HEK293 (cell line): Measurements from ENCODE around the gene SH3BP5L.

Source experiments
- CTCF ChIA-PET: fragments of 350-600 bp; formaldehyde crosslinking; extraction: SDS; loops from one replicate; lab custom pipeline; 2021; ENCODE audit warnings: antibody characterized with exemption; lab: Yijun Ruan, JAX
- POLR2A ChIA-PET: fragments of 300-600 bp; formaldehyde crosslinking; extraction: SDS; loops from one replicate; lab custom pipeline; 2020; ENCODE audit warnings: antibody characterized with exemption, inconsistent platforms; lab: Yijun Ruan, JAX
- H3K27ac ChIP-seq: fragments of 200-500 bp; sonication (Bioruptor generic); 2 replicates; pipeline ENCODE4 v1.5.1; 2014; ENCODE audit warnings: low read depth, low read length, control low read depth, inconsistent platforms; ENCODE audit errors: extremely low read depth
- H3K36me3 ChIP-seq, 2 experiments: fragments of 200-500 bp in 1 of 2; sonication (Bioruptor generic) in 1 of 2; 1 replicate in 1 of 2; 2 replicates in 1 of 2; pipeline ENCODE4 v1.5.1; 2014 to 2017; ENCODE audit warnings: inconsistent platforms in 2 of 2, low read length in 2 of 2; ENCODE audit not compliant: control insufficient read depth in 2 of 2, insufficient read depth in 1 of 2
- H3K4me1 ChIP-seq: fragments of 200-500 bp; sonication (Bioruptor generic); 2 replicates; pipeline ENCODE4 v1.5.1; 2014; ENCODE audit warnings: mild to moderate bottlenecking, low read length, inconsistent platforms; ENCODE audit not compliant: control insufficient read depth, insufficient read depth
- H3K4me3 ChIP-seq: 2 replicates; pipeline ENCODE4 v1.5.1; 2011; ENCODE audit warnings: low read depth, mild to moderate bottlenecking, control low read depth, low read length, moderate library complexity
- H3K9me3 ChIP-seq: fragments of 200-500 bp; sonication (Bioruptor generic); 2 replicates; pipeline ENCODE4 v1.5.1; 2014; ENCODE audit warnings: low read depth, low read length, inconsistent platforms; ENCODE audit not compliant: control insufficient read depth, insufficient read depth
- FEZF1 ChIP-seq: fragments of 450-650 bp; formaldehyde crosslinking; IDR thresholded peaks from 2 replicates; pipeline ENCODE4 v1.5.1; 2016; ENCODE audit warnings: missing biosample characterization, missing genetic modification characterization
- GLIS1 ChIP-seq: fragments of 450-650 bp; formaldehyde crosslinking; IDR thresholded peaks from 2 replicates; pipeline ENCODE4 v1.5.1; 2016; ENCODE audit warnings: missing biosample characterization, missing genetic modification characterization
- GLIS2 ChIP-seq: fragments of 450-650 bp; formaldehyde crosslinking; IDR thresholded peaks from 2 replicates; pipeline ENCODE4 v1.5.1; 2016; ENCODE audit warnings: missing biosample characterization, missing genetic modification characterization
- KLF8 ChIP-seq: fragments of 450-650 bp; formaldehyde crosslinking; IDR thresholded peaks from 2 replicates; pipeline ENCODE4 v1.5.1; 2016; ENCODE audit warnings: missing biosample characterization, missing genetic modification characterization
- MEIS1 ChIP-seq: sonication (generic); formaldehyde crosslinking; IDR thresholded peaks from 2 replicates; pipeline ENCODE4 v1.8.1; 2022; ENCODE audit warnings: missing genetic modification reagents, mild to moderate bottlenecking, borderline replicate concordance
- TCF7L2 ChIP-seq: IDR thresholded peaks from 2 replicates; pipeline ENCODE4 v1.6.1; 2011; ENCODE audit warnings: low read depth, mild to moderate bottlenecking, inconsistent platforms, low read length, moderate library complexity, borderline replicate concordance
- ZBTB48 ChIP-seq: fragments of 450-650 bp; formaldehyde crosslinking; IDR thresholded peaks from 2 replicates; pipeline ENCODE4 v1.5.1; 2016; ENCODE audit warnings: missing biosample characterization, missing genetic modification characterization
- ZIC2 ChIP-seq: fragments of 450-650 bp; formaldehyde crosslinking; IDR thresholded peaks from 2 replicates; pipeline ENCODE4 v1.5.1; 2016; ENCODE audit warnings: missing biosample characterization, missing genetic modification characterization
- ZNF2 ChIP-seq: fragments of 450-650 bp; formaldehyde crosslinking; IDR thresholded peaks from 2 replicates; pipeline ENCODE4 v1.5.1; 2016; ENCODE audit warnings: missing biosample characterization, missing genetic modification characterization
- ZNF221 ChIP-seq: fragments of 450-650 bp; formaldehyde crosslinking; IDR thresholded peaks from 2 replicates; pipeline ENCODE4 v1.5.1; 2017; ENCODE audit warnings: missing biosample characterization, missing genetic modification characterization, borderline replicate concordance
- ZNF366 ChIP-seq: fragments of 450-650 bp; formaldehyde crosslinking; conservative IDR thresholded peaks from 2 replicates; pipeline ENCODE4 v1.5.1; 2016; ENCODE audit warnings: missing biosample characterization, missing genetic modification characterization
- ZNF514 ChIP-seq: fragments of 450-650 bp; formaldehyde crosslinking; IDR thresholded peaks from 2 replicates; pipeline ENCODE4 v1.5.1; 2016; ENCODE audit warnings: missing biosample characterization, missing genetic modification characterization
- ZNF544 ChIP-seq: fragments of 450-650 bp; formaldehyde crosslinking; IDR thresholded peaks from 2 replicates; pipeline ENCODE4 v1.5.0; 2017; ENCODE audit warnings: missing biosample characterization, missing genetic modification characterization
- ZNF571 ChIP-seq: fragments of 450-650 bp; formaldehyde crosslinking; IDR thresholded peaks from 2 replicates; pipeline ENCODE4 v1.5.0; 2017; ENCODE audit warnings: missing biosample characterization, missing genetic modification characterization
- ZNF596 ChIP-seq: fragments of 450-650 bp; IDR thresholded peaks from 2 replicates; pipeline ENCODE4 v1.5.0; 2018; ENCODE audit warnings: missing biosample characterization, mild to moderate bottlenecking, missing genetic modification characterization, moderate library complexity
- ZNF670 ChIP-seq: fragments of 450-650 bp; formaldehyde crosslinking; IDR thresholded peaks from 2 replicates; pipeline ENCODE4 v1.5.1; 2016; ENCODE audit warnings: missing biosample characterization, missing genetic modification characterization, low read depth
- TF ChIP-seq, protein P1 (sequence below): fragments of 450-650 bp; formaldehyde crosslinking; IDR thresholded peaks from 2 replicates; pipeline ENCODE4 v1.5.1; 2016; ENCODE audit warnings: missing biosample characterization, missing genetic modification characterization
- TF ChIP-seq, protein P2 (sequence below): fragments of 450-650 bp; formaldehyde crosslinking; IDR thresholded peaks from 2 replicates; pipeline ENCODE4 v1.5.1; 2016; ENCODE audit warnings: missing biosample characterization, missing genetic modification characterization
- TF ChIP-seq, protein P3 (sequence below): fragments of 450-650 bp; formaldehyde crosslinking; IDR thresholded peaks from 2 replicates; pipeline ENCODE4 v1.5.1; 2017; ENCODE audit warnings: missing biosample characterization, missing genetic modification characterization
- TF ChIP-seq, protein P4 (sequence below): fragments of 450-650 bp; formaldehyde crosslinking; IDR thresholded peaks from 2 replicates; pipeline ENCODE4 v1.5.1; 2016; ENCODE audit warnings: missing biosample characterization, missing genetic modification characterization, borderline replicate concordance

SH3BP5L gene

DNA sequence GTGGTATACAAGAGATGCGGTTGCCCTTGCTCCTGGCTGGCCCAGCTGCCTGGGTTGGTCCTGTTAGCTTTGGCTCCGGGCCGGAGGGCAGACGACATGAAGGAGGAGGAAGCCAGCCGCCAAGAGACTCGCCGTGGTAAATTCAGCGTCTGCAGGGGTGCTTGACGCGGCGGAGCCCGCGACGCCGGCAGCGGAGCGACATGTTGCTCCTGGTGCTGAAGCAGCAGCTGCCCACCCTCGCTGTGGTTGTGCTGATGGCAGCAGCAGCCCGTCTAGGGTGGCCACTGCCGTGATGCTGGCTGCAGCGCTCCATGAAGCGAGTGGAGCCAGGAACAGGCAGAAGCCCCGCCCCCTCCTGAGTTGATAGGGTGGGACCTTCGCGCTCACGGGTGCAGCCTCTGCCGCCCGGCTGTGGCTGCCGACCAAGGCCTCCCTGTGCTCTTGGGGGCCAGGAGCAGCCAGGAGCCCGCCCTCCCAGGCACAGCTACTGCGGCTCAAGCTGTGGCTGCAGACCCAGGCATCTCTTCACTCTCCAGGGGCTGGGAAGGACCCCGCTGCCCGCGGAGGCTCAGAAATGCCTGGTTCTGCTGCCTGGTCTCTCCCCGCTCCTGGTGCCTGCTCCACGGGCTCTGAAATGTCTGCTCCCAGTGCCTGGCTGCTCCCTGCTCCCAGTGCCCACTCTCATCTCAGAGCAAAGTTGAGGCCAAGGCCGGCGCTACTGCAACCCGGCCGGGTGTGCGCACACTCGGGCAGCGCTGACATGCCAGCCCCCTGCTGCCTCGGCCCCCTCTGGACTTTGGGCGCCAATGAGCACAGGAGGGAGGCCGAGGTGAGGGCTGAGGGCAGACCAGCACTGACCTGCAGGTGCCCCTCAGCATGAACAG lies 37.5 kb upstream of the SH3BP5L start (continued):
- TF ChIP-seq ZNF670, result no peak
- 0 out of 2 replicates have a peak, but pooled peaks have one; percentile 26 for TF ChIP-seq ZIC2 (tag by site-specific recombination)
- TF ChIP-seq GLIS1 (tag by site-specific recombination), result peak; percentile 37; the same call in 1 of the 2 replicates
- TF ChIP-seq ZNF571, result no peak
- no peak for TF ChIP-seq ZNF221 (tag by site-specific recombination)
- no peak for TF ChIP-seq ZNF544 (tag by site-specific recombination)
- no peak for TF ChIP-seq MEIS1 (CRISPR knock-in tag)
- TF ChIP-seq, protein P1, sequence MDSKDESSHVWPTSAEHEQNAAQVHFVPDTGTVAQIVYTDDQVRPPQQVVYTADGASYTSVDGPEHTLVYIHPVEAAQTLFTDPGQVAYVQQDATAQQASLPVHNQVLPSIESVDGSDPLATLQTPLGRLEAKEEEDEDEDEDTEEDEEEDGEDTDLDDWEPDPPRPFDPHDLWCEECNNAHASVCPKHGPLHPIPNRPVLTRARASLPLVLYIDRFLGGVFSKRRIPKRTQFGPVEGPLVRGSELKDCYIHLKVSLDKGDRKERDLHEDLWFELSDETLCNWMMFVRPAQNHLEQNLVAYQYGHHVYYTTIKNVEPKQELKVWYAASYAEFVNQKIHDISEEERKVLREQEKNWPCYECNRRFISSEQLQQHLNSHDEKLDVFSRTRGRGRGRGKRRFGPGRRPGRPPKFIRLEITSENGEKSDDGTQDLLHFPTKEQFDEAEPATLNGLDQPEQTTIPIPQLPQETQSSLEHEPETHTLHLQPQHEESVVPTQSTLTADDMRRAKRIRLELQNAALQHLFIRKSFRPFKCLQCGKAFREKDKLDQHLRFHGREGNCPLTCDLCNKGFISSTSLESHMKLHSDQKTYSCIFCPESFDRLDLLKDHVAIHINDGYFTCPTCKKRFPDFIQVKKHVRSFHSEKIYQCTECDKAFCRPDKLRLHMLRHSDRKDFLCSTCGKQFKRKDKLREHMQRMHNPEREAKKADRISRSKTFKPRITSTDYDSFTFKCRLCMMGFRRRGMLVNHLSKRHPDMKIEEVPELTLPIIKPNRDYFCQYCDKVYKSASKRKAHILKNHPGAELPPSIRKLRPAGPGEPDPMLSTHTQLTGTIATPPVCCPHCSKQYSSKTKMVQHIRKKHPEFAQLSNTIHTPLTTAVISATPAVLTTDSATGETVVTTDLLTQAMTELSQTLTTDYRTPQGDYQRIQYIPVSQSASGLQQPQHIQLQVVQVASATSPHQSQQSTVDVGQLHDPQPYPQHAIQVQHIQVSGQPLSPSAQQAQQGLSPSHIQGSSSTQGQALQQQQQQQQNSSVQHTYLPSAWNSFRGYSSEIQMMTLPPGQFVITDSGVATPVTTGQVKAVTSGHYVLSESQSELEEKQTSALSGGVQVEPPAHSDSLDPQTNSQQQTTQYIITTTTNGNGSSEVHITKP (tag by site-specific recombination), result 0 out of 2 replicates have a peak, but pooled peaks have one; percentile 11
- TF ChIP-seq ZNF596, result no peak

DNA sequence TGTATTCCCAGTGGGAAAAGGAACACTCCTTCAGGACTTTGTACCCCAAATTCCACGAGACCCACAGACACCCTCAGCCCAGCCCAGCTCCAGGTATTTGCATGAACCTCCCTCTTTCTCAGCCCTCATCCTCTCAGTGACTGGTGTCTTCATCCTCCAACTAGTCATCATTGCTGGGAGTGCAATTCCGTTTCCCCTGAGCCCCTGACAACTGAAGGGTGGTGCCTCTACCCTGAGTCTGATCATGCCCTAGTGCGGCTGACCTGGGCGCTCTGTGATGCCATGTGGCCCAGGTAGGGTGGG lies 36.9 kb upstream of the SH3BP5L start:
- ChIA-PET CTCF (no interaction called here), POLR2A (no interaction called here)
- Histone ChIP-seq H3K27ac (no peak overlapping the region), H3K9me3 (no peaks in the 10 kb centered on the region), H3K36me3 (no peaks in the 10 kb centered on the region), H3K4me1 (no peaks in the 10 kb centered on the region), H3K4me3 (no peak overlapping the region)
- no peak for TF ChIP-seq TCF7L2

DNA sequence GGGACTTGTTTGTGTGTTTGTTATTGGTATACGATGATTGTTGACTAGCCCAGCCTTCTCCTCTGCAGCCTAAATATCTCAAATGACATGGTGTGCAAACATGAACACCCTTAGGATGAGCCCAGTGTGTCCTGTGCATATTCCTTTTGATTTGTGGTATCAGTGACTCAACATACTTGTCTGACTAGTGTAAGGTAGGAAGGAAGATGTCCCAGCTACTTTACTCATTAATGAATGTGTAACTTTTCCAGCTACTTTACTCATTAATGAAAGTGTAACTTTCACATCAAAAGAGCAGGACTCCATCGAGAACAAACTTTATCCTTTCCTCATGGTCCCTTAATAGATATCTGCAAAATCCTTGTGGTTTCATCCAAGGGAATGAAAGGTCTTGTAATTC lies 35.9 kb upstream of the SH3BP5L start:
- Histone ChIP-seq H3K27ac (no peak overlapping the region), H3K4me3 (no peak overlapping the region), H3K9me3 (no peaks in the 10 kb centered on the region), H3K36me3 (peaks cover 0 to 6% of the 10 kb centered on the region in 2 experiments; a peak in 1 of 3 replicates), H3K4me1 (no peaks in the 10 kb centered on the region)
- ChIA-PET CTCF (no interaction called here), POLR2A (no interaction called here)
- TF ChIP-seq GLIS2 (no peak), ZNF514 (tag by site-specific recombination) (no peak), ZNF366 (tag by site-specific recombination) (no peak), ZNF221 (tag by site-specific recombination) (no peak), ZNF2 (no peak), FEZF1 (tag by site-specific recombination) (no peak), ZBTB48 (tag by site-specific recombination) (no peak), KLF8 (tag by site-specific recombination) (no peak)
- TF ChIP-seq, protein P2, sequence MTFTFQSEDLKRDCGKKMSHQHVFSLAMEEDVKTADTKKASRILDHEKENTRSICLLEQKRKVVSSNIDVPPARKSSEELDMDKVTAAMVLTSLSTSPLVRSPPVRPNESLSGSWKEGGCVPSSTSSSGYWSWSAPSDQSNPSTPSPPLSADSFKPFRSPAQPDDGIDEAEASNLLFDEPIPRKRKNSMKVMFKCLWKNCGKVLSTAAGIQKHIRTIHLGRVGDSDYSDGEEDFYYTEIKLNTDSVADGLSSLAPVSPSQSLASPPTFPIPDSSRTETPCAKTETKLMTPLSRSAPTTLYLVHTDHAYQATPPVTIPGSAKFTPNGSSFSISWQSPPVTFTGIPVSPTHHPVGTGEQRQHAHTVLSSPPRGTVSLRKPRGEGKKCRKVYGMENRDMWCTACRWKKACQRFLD (tag by site-specific recombination), result no peak
- TF ChIP-seq, protein P3, sequence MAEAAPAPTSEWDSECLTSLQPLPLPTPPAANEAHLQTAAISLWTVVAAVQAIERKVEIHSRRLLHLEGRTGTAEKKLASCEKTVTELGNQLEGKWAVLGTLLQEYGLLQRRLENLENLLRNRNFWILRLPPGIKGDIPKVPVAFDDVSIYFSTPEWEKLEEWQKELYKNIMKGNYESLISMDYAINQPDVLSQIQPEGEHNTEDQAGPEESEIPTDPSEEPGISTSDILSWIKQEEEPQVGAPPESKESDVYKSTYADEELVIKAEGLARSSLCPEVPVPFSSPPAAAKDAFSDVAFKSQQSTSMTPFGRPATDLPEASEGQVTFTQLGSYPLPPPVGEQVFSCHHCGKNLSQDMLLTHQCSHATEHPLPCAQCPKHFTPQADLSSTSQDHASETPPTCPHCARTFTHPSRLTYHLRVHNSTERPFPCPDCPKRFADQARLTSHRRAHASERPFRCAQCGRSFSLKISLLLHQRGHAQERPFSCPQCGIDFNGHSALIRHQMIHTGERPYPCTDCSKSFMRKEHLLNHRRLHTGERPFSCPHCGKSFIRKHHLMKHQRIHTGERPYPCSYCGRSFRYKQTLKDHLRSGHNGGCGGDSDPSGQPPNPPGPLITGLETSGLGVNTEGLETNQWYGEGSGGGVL (tag by site-specific recombination), result no peak
- TF ChIP-seq, protein P4, sequence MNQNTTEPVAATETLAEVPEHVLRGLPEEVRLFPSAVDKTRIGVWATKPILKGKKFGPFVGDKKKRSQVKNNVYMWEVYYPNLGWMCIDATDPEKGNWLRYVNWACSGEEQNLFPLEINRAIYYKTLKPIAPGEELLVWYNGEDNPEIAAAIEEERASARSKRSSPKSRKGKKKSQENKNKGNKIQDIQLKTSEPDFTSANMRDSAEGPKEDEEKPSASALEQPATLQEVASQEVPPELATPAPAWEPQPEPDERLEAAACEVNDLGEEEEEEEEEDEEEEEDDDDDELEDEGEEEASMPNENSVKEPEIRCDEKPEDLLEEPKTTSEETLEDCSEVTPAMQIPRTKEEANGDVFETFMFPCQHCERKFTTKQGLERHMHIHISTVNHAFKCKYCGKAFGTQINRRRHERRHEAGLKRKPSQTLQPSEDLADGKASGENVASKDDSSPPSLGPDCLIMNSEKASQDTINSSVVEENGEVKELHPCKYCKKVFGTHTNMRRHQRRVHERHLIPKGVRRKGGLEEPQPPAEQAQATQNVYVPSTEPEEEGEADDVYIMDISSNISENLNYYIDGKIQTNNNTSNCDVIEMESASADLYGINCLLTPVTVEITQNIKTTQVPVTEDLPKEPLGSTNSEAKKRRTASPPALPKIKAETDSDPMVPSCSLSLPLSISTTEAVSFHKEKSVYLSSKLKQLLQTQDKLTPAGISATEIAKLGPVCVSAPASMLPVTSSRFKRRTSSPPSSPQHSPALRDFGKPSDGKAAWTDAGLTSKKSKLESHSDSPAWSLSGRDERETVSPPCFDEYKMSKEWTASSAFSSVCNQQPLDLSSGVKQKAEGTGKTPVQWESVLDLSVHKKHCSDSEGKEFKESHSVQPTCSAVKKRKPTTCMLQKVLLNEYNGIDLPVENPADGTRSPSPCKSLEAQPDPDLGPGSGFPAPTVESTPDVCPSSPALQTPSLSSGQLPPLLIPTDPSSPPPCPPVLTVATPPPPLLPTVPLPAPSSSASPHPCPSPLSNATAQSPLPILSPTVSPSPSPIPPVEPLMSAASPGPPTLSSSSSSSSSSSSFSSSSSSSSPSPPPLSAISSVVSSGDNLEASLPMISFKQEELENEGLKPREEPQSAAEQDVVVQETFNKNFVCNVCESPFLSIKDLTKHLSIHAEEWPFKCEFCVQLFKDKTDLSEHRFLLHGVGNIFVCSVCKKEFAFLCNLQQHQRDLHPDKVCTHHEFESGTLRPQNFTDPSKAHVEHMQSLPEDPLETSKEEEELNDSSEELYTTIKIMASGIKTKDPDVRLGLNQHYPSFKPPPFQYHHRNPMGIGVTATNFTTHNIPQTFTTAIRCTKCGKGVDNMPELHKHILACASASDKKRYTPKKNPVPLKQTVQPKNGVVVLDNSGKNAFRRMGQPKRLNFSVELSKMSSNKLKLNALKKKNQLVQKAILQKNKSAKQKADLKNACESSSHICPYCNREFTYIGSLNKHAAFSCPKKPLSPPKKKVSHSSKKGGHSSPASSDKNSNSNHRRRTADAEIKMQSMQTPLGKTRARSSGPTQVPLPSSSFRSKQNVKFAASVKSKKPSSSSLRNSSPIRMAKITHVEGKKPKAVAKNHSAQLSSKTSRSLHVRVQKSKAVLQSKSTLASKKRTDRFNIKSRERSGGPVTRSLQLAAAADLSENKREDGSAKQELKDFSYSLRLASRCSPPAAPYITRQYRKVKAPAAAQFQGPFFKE (tag by site-specific recombination), result no peak
